Endothelial cell of umbilical vein (primary cell): ENCODE measurements around the gene OR1I1.

Experiments used
- CTCF ChIP-seq, 2 donors: IDR thresholded peaks; 1 replicate in 1 of 2; 2 replicates in 1 of 2; pipeline ENCODE4 v1.5.1; 2011; ENCODE audit warnings: low read length in 2 of 2, mild to moderate bottlenecking in 2 of 2, moderate library complexity in 2 of 2, control low read depth in 1 of 2, inconsistent platforms in 1 of 2, low read depth in 1 of 2; ENCODE audit not compliant: insufficient read depth in 1 of 2; ENCODE audit errors: extremely low read depth in 1 of 2
- EZH2 ChIP-seq: IDR thresholded peaks from 2 replicates; pipeline ENCODE4 v1.6.1; 2012; ENCODE audit warnings: borderline replicate concordance, low read depth, mild to moderate bottlenecking, moderate library complexity, low read length, inconsistent platforms; ENCODE audit not compliant: severe bottlenecking
- FOS ChIP-seq: IDR thresholded peaks from 2 replicates; pipeline ENCODE4 v1.6.1; 2011; ENCODE audit warnings: mild to moderate bottlenecking, low read length, moderate library complexity, borderline replicate concordance; ENCODE audit not compliant: insufficient read depth
- GATA2 ChIP-seq: IDR thresholded peaks from 2 replicates; pipeline ENCODE4 v1.7.0; 2011; ENCODE audit warnings: low read depth, mild to moderate bottlenecking, moderate library complexity, mixed read lengths, low read length; ENCODE audit not compliant: insufficient read length, insufficient read depth
- JUN ChIP-seq: IDR thresholded peaks from 2 replicates; pipeline ENCODE4 v1.6.1; 2011; ENCODE audit warnings: borderline replicate concordance, low read depth; ENCODE audit not compliant: insufficient read length, insufficient read depth
- MAX ChIP-seq: IDR thresholded peaks from 2 replicates; pipeline ENCODE4 v1.6.1; 2011; ENCODE audit not compliant: insufficient read depth, insufficient read length
- MYC ChIP-seq: IDR thresholded peaks from one replicate; pipeline ENCODE4 v1.6.1; 2011; ENCODE audit warnings: mild to moderate bottlenecking, low read depth, low read length
- POLR2A ChIP-seq: IDR thresholded peaks from 2 replicates; pipeline ENCODE4 v1.6.1; 2012; ENCODE audit warnings: low read depth, mild to moderate bottlenecking, control low read depth, low read length
- POLR2AphosphoS5 ChIP-seq: IDR thresholded peaks from 2 replicates; pipeline ENCODE4 v1.6.1; 2012; ENCODE audit warnings: low read depth, mild to moderate bottlenecking, control low read depth, low read length, moderate library complexity; ENCODE audit not compliant: insufficient read depth

- TF ChIP-seq CTCF (IDR thresholded peaks at IDR 0.05; ENCODE audit: extremely low read depth in 1 of 2, insufficient read depth in 1 of 2, low read depth in 1 of 2, low read length in 2 of 2) (no peak), MAX (no peak), POLR2AphosphoS5 (no peak), EZH2 (no peak), FOS (no peak), POLR2A (no peak), GATA2 (no peak), JUN (no peak), MYC (no peak)
These were observed 48.0 kb downstream of the OR1I1 start for GRCh38 chr19:15129856-15130585.
